ENCODE measurements around the gene ZNF808.

- TF ChIP-seq CTCF (IDR thresholded peaks at IDR 0.05; ENCODE audit: poor library complexity) (no peak), EZH2 (IDR thresholded peaks at IDR 0.05; ENCODE audit: borderline replicate concordance) (no peak)
Measured at GRCh38 chr19:52524086-52524485, 3.4 kb upstream of the ZNF808 start.

Measured in hepatocyte (in vitro differentiated cells).